Measurements from ENCODE around the gene IST1.

DNA sequence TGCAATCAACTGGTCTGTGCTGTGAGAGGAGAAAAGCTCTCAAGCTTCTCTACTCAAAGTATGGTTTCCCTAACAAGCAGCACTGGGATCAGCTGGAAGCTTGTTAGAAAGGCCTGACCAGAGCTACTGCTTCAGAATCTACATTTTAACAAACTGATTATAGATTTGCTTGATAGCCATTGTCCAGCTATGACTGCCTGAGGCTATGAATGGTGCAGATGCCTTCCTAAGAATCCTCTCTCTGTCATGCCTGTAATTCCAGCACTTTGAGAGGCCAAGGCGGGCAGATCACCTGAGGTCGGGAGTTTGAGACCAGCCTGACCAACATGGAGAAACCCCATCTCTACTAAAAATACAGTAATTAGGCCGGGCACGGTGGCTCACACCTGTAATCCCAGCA is 76.2 kb downstream of the IST1 start:
- TF ChIP-seq POLR2AphosphoS5 (IDR thresholded peaks at IDR 0.05) (no peak), POLR2A (IDR thresholded peaks at IDR 0.05) (no peak)
- TF ChIP-seq, protein P1, sequence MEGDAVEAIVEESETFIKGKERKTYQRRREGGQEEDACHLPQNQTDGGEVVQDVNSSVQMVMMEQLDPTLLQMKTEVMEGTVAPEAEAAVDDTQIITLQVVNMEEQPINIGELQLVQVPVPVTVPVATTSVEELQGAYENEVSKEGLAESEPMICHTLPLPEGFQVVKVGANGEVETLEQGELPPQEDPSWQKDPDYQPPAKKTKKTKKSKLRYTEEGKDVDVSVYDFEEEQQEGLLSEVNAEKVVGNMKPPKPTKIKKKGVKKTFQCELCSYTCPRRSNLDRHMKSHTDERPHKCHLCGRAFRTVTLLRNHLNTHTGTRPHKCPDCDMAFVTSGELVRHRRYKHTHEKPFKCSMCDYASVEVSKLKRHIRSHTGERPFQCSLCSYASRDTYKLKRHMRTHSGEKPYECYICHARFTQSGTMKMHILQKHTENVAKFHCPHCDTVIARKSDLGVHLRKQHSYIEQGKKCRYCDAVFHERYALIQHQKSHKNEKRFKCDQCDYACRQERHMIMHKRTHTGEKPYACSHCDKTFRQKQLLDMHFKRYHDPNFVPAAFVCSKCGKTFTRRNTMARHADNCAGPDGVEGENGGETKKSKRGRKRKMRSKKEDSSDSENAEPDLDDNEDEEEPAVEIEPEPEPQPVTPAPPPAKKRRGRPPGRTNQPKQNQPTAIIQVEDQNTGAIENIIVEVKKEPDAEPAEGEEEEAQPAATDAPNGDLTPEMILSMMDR (IDR thresholded peaks at IDR 0.05 in 8 of 11, conservative IDR thresholded peaks at IDR 0.05 in 3 of 11) = no peak
